Transverse colon (tissue), 3 donors: ENCODE measurements around the gene PGRMC1.

Experiments
- CTCF ChIP-seq, 5 experiments: fragments of 200-600 bp in 3 of 5; fragments of 450-650 bp in 2 of 5; sonication (generic) in 3 of 5; IDR thresholded peaks; 1 replicate in 2 of 5; 2 replicates in 3 of 5; pipeline ENCODE4 v1.5.1; 2016 to 2017; ENCODE audit warnings: antibody characterized with exemption in 5 of 5, inconsistent platforms in 3 of 5, mild to moderate bottlenecking in 2 of 5, moderate library complexity in 1 of 5
- EP300 ChIP-seq: sonication (generic); formaldehyde crosslinking; IDR thresholded peaks from one replicate; pipeline ENCODE4 v1.6.1; 2017; ENCODE audit warnings: antibody characterized with exemption, low read depth
- POLR2A ChIP-seq: fragments of 450-650 bp; IDR thresholded peaks from one replicate; pipeline ENCODE4 v1.6.1; 2016; ENCODE audit warnings: antibody characterized with exemption, mild to moderate bottlenecking, moderate library complexity

- TF ChIP-seq CTCF (IDR thresholded peaks at IDR 0.05) (peak in 4 of 5 experiments; percentile 21 to 29 (median 22)), POLR2A (no peak), EP300 (no peak)
Measured at GRCh38 chrX:119218198-119218597, 17.9 kb upstream of the PGRMC1 start.
